ENCODE measurements around the gene PFN1. TPM values are rescaled to one million over a fixed set of nuclear protein-coding genes. Genes with fewer than 3 reads are reported as not detected.

PFN1 gene
- total and polyA plus RNA-seq, 2 experiments from 2014 or later = 244 to 706 TPM

DNA sequence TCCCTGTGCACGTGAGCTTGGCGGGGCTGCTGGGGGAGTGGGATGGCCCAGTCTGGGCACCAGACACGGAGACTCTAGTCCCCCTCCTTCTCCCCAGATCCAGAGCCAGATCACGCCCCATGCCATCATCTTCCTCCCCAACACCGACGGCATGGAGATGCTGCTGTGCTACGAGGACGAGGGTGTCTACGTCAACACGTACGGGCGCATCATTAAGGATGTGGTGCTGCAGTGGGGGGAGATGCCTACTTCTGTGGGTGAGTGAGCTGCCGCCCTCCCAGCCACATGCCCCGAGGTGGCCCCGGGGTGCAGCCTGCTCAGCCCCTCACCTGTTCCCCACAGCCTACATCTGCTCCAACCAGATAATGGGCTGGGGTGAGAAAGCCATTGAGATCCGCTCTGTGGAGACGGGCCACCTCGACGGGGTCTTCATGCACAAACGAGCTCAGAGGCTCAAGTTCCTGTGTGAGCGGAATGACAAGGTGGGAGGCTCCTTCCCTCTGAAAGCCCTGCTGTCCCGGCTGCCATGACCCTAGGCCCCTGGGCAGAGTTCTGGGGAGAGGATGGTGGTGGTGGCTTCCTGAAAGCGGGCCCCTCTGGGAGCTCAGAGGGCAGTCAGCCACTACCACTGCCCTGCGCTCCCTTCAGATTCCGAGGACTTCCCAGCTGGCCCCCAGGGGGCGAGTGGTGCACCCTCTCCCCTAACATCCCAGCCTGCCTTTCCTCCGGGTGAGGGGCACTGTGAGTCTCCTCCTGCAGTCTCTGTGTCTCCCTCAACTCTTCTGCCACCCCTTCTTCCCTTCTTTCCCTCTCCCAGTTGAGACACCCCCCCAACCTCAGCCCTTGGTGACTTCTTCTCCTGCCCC, 51.8 kb downstream of the PFN1 start:
- H3K36me3 ChIP-seq (replicated peaks; ENCODE audit: insufficient read depth, low read depth) = no peaks in the 10 kb centered on the region
- H3K9me3 ChIP-seq (ENCODE audit: low read depth) = no peaks in the 10 kb centered on the region
- no peaks in the 10 kb centered on the region for H3K27me3 ChIP-seq
- no peak overlapping the region for H2AFZ ChIP-seq
- H3K4me1 ChIP-seq (ENCODE audit: insufficient read depth) = peaks cover 4% of the 10 kb centered on the region
- TF ChIP-seq, protein P1, sequence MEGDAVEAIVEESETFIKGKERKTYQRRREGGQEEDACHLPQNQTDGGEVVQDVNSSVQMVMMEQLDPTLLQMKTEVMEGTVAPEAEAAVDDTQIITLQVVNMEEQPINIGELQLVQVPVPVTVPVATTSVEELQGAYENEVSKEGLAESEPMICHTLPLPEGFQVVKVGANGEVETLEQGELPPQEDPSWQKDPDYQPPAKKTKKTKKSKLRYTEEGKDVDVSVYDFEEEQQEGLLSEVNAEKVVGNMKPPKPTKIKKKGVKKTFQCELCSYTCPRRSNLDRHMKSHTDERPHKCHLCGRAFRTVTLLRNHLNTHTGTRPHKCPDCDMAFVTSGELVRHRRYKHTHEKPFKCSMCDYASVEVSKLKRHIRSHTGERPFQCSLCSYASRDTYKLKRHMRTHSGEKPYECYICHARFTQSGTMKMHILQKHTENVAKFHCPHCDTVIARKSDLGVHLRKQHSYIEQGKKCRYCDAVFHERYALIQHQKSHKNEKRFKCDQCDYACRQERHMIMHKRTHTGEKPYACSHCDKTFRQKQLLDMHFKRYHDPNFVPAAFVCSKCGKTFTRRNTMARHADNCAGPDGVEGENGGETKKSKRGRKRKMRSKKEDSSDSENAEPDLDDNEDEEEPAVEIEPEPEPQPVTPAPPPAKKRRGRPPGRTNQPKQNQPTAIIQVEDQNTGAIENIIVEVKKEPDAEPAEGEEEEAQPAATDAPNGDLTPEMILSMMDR (IDR thresholded peaks at IDR 0.05; ENCODE audit: poor library complexity) = no peak
- TF ChIP-seq EZH2 (IDR thresholded peaks at IDR 0.05; ENCODE audit: borderline replicate concordance) (no peak), EZH2phosphoT487 (IDR thresholded peaks at IDR 0.05; ENCODE audit: low read depth, severe bottlenecking, unreplicated experiment) (no peak)
- no peaks in the 10 kb centered on the region for H3K79me2 ChIP-seq
- H3K9me2 ChIP-seq (replicated peaks; ENCODE audit: insufficient read depth) = no peaks in the 10 kb centered on the region
- no peak overlapping the region for H3K27ac ChIP-seq
- H4K20me1 ChIP-seq (ENCODE audit: insufficient read depth, poor library complexity, severe bottlenecking) = no peaks in the 10 kb centered on the region
- WGBS (ENCODE audit: low lambda C conversion rate, missing lambda C conversion rate) = 97% methylated on average over 27 of the region's 27 CpGs
- H3K4me3 ChIP-seq = no peak overlapping the region
- H3K4me2 ChIP-seq = no peak overlapping the region
- no peak for DNase-seq (ENCODE audit: low spot score)

DNA sequence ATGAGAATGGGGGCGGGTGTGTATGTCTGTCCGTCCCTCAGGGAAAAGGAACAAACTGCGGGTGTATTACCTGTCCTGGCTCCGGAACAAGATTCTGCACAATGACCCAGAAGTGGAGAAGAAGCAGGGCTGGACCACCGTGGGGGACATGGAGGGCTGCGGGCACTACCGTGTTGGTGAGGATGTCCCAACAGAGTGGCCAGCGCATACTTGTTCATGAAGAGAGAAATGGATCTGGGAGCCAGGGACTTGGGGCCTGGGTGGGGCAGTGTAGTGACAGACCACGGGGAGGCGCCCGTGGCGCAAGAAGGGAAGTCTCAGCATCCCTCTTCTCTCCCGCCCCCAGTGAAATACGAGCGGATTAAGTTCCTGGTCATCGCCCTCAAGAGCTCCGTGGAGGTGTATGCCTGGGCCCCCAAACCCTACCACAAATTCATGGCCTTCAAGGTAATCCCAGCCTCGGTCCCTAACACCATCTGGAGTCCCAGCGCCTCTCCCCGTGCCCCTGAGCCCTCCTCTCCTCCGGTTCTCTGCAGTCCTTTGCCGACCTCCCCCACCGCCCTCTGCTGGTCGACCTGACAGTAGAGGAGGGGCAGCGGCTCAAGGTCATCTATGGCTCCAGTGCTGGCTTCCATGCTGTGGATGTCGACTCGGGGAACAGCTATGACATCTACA, 52.5 kb downstream of the PFN1 start:
- no peaks in the 10 kb centered on the region for H3K36me3 ChIP-seq (replicated peaks; ENCODE audit: insufficient read depth, low read depth)

More for the DNA sequence above, 52.5 kb downstream of the PFN1 start:
- no peak for DNase-seq (ENCODE audit: low spot score)
- WGBS (ENCODE audit: low lambda C conversion rate, missing lambda C conversion rate) = 81% methylated on average over 24 of the region's 27 CpGs
- H3K27me3 ChIP-seq = no peaks in the 10 kb centered on the region
- no peaks in the 10 kb centered on the region for H3K9me2 ChIP-seq (replicated peaks; ENCODE audit: insufficient read depth)
- H2AFZ ChIP-seq = no peak overlapping the region
- no peak for TF ChIP-seq EZH2 (IDR thresholded peaks at IDR 0.05; ENCODE audit: borderline replicate concordance)
- H3K27ac ChIP-seq = no peak overlapping the region
- no peaks in the 10 kb centered on the region for H3K9me3 ChIP-seq (ENCODE audit: low read depth)
- no peak overlapping the region for H3K4me3 ChIP-seq
- H3K4me1 ChIP-seq (ENCODE audit: insufficient read depth) = peaks cover 4% of the 10 kb centered on the region
- H3K4me2 ChIP-seq = no peak overlapping the region
- H3K79me2 ChIP-seq = no peaks in the 10 kb centered on the region
- no peaks in the 10 kb centered on the region for H4K20me1 ChIP-seq (ENCODE audit: insufficient read depth, poor library complexity, severe bottlenecking)

Small RNA genes within 50 kb of the gene (microRNA-seq; reads per million reads assigned to microRNA genes)
- gene MIR6864 = not detected
- gene MIR6865 = 1.8 reads per million

Small RNA genes within 50 kb of the gene (small RNA-seq; reads per million reads assigned to genes)
- gene MIR6864 (not detected), gene MIR6865 (not detected)

Other genes starting within 250 kb of the PFN1 start
- 17.6 and 18.5 TPM in 2 replicates for gene PELP1, start 244.4 kb downstream of the PFN1 start, total RNA-seq
- 35.2 and 42.9 TPM in 2 replicates for gene PELP1, start 244.4 kb downstream of the PFN1 start, polyA plus RNA-seq
- 15.3 and 17.4 TPM in 2 replicates for gene ARRB2, start 237.9 kb downstream of the PFN1 start, total RNA-seq
- 20.0 and 21.1 TPM in 2 replicates for gene ARRB2, start 237.9 kb downstream of the PFN1 start, polyA plus RNA-seq
- gene MED11, start 217.1 kb downstream of the PFN1 start, total RNA-seq = 36.3 and 36.9 TPM in 2 replicates
- 39.4 and 42.7 TPM in 2 replicates for gene MED11, start 217.1 kb downstream of the PFN1 start, polyA plus RNA-seq
- 1.6 and 2.9 TPM in 2 replicates for gene ZMYND15, start 208.7 kb downstream of the PFN1 start, total RNA-seq
- gene ZMYND15, start 208.7 kb downstream of the PFN1 start, polyA plus RNA-seq = 4.1 and 4.8 TPM in 2 replicates
- gene CXCL16, start 208.6 kb downstream of the PFN1 start, total RNA-seq = 38.7 and 39.9 TPM in 2 replicates
- 73.2 and 82.5 TPM in 2 replicates for gene CXCL16, start 208.6 kb downstream of the PFN1 start, polyA plus RNA-seq
- gene TM4SF5, start 176.6 kb downstream of the PFN1 start, total RNA-seq = 16.7 and 20.8 TPM in 2 replicates
- gene TM4SF5, start 176.6 kb downstream of the PFN1 start, polyA plus RNA-seq = 42.6 and 54.0 TPM in 2 replicates
- 0.33 TPM in 1 of 2 replicates, not detected in the other for gene VMO1, start 162.2 kb downstream of the PFN1 start, total RNA-seq
- gene VMO1, start 162.2 kb downstream of the PFN1 start, polyA plus RNA-seq = 2.7 and 4.3 TPM in 2 replicates
- gene GLTPD2, start 159.6 kb downstream of the PFN1 start, total RNA-seq = 36.4 and 40.1 TPM in 2 replicates
- 80.7 and 100.0 TPM in 2 replicates for gene GLTPD2, start 159.6 kb downstream of the PFN1 start, polyA plus RNA-seq
- gene PSMB6, start 152.4 kb downstream of the PFN1 start, total RNA-seq = 126 and 154 TPM in 2 replicates
- 287 and 295 TPM in 2 replicates for gene PSMB6, start 152.4 kb downstream of the PFN1 start, polyA plus RNA-seq
- gene PLD2, start 141.4 kb downstream of the PFN1 start, total RNA-seq = 13.9 and 25.2 TPM in 2 replicates
- 21.8 and 27.3 TPM in 2 replicates for gene PLD2, start 141.4 kb downstream of the PFN1 start, polyA plus RNA-seq
- 24.4 and 45.3 TPM in 2 replicates for gene MINK1, start 115.2 kb downstream of the PFN1 start, total RNA-seq
- gene MINK1, start 115.2 kb downstream of the PFN1 start, polyA plus RNA-seq = 39.7 and 49.4 TPM in 2 replicates
- 7.4 and 9.1 TPM in 2 replicates for gene C17orf107, start 49.0 kb downstream of the PFN1 start, total RNA-seq
- gene C17orf107, start 49.0 kb downstream of the PFN1 start, polyA plus RNA-seq = 8.8 and 14.1 TPM in 2 replicates
- gene CHRNE, start 45.4 kb downstream of the PFN1 start, total RNA-seq = 0.60 and 1.0 TPM in 2 replicates
- 0.83 and 1.2 TPM in 2 replicates for gene CHRNE, start 45.4 kb downstream of the PFN1 start, polyA plus RNA-seq
- gene GP1BA, start 16.3 kb downstream of the PFN1 start, total RNA-seq = not detected in 2 replicates
- gene GP1BA, start 16.3 kb downstream of the PFN1 start, polyA plus RNA-seq = 0.06 TPM in 1 of 2 replicates, not detected in the other
- gene SLC25A11, start 8.5 kb downstream of the PFN1 start, total RNA-seq = 42.9 and 59.5 TPM in 2 replicates
- gene SLC25A11, start 8.5 kb downstream of the PFN1 start, polyA plus RNA-seq = 78.7 and 84.8 TPM in 2 replicates
- gene RNF167, start 8.3 kb downstream of the PFN1 start, total RNA-seq = 59.2 and 65.1 TPM in 2 replicates
- 66.5 and 75.3 TPM in 2 replicates for gene RNF167, start 8.3 kb downstream of the PFN1 start, polyA plus RNA-seq
- 16.3 and 18.7 TPM in 2 replicates for gene ENO3, start 2.6 kb upstream of the PFN1 start, total RNA-seq
- 30.2 and 40.4 TPM in 2 replicates for gene ENO3, start 2.6 kb upstream of the PFN1 start, polyA plus RNA-seq
- gene SPAG7, start 19.3 kb upstream of the PFN1 start, total RNA-seq = 64.3 and 85.7 TPM in 2 replicates
- gene SPAG7, start 19.3 kb upstream of the PFN1 start, polyA plus RNA-seq = 194 and 224 TPM in 2 replicates
- gene CAMTA2, start 39.1 kb upstream of the PFN1 start, total RNA-seq = 6.9 and 12.5 TPM in 2 replicates
- 45.6 and 47.5 TPM in 2 replicates for gene CAMTA2, start 39.1 kb upstream of the PFN1 start, polyA plus RNA-seq
- 1.6 and 2.7 TPM in 2 replicates for gene INCA1, start 49.0 kb upstream of the PFN1 start, total RNA-seq
- gene INCA1, start 49.0 kb upstream of the PFN1 start, polyA plus RNA-seq = 4.1 and 5.5 TPM in 2 replicates
- 51.3 and 59.4 TPM in 2 replicates for gene KIF1C, start 49.4 kb upstream of the PFN1 start, total RNA-seq
- 65.2 and 75.9 TPM in 2 replicates for gene KIF1C, start 49.4 kb upstream of the PFN1 start, polyA plus RNA-seq
- gene SLC52A1, start 86.9 kb upstream of the PFN1 start, total RNA-seq = 0.13 TPM in 1 of 2 replicates, not detected in the other
- gene SLC52A1, start 86.9 kb upstream of the PFN1 start, polyA plus RNA-seq = 0.16 TPM in 1 of 2 replicates, not detected in the other
- 0.12 and 0.23 TPM in 2 replicates for gene ZFP3, start 129.9 kb upstream of the PFN1 start, total RNA-seq
- 0.24 and 0.32 TPM in 2 replicates for gene ZFP3, start 129.9 kb upstream of the PFN1 start, polyA plus RNA-seq
- 10.1 and 11.8 TPM in 2 replicates for gene ZNF232, start 163.3 kb upstream of the PFN1 start, total RNA-seq
- 8.1 and 12.0 TPM in 2 replicates for gene ZNF232, start 163.3 kb upstream of the PFN1 start, polyA plus RNA-seq
- gene USP6, start 167.5 kb upstream of the PFN1 start, total RNA-seq = 0.07 and 0.12 TPM in 2 replicates
- 0.11 and 0.34 TPM in 2 replicates for gene USP6, start 167.5 kb upstream of the PFN1 start, polyA plus RNA-seq
- 6.2 and 7.7 TPM in 2 replicates for gene ZNF594, start 243.3 kb upstream of the PFN1 start, total RNA-seq
- 2.8 and 3.0 TPM in 2 replicates for gene ZNF594, start 243.3 kb upstream of the PFN1 start, polyA plus RNA-seq